Measurements from ENCODE around the gene MVB12A. TPM values are rescaled to one million over a fixed set of nuclear protein-coding genes. Genes with fewer than 3 reads are reported as not detected.

MVB12A gene
- total RNA-seq (58.1 and 63.3 TPM in 2 replicates), polyA plus RNA-seq (88.8 and 109 TPM in 2 replicates), polyA minus RNA-seq (25.8 and 26.0 TPM in 2 replicates), Bru-seq, nascent RNA (percentile 47 among the genes with signal in this experiment), BruChase-seq, experiment 1, labeled RNA remaining after a 6-hour chase (percentile 58 among the genes with signal in this experiment), BruChase-seq, experiment 2, labeled RNA remaining after a 2-hour chase (percentile 55 among the genes with signal in this experiment)
- polyA plus RNA-seq (2011; cell fraction: cytosol; rRNA removed), result 46.9 and 68.5 TPM in 2 replicates
- 55.0 and 67.6 TPM in 2 replicates for polyA plus RNA-seq (2011; cell fraction: nucleus; rRNA removed)
- 29.3 and 44.5 TPM in 2 replicates for polyA plus RNA-seq (2012)
- 34.8 TPM for polyA minus RNA-seq (2011; cell fraction: cytosol; rRNA and poly(A)+ RNA removed)
- 15.8 and 20.5 TPM in 2 replicates for polyA minus RNA-seq (2011; cell fraction: nucleus; rRNA and poly(A)+ RNA removed)
- long read RNA-seq, transcript MVB12A-201 (9 exons, 2,223 nt), result major isoform, 122 of 139 reads
- long read RNA-seq, partial matches to known transcripts, result 4 of 139 reads
- long read RNA-seq, other reads (novel, unspliced or antisense), result 6 of 139 reads

GRCh38 chr19:17419621-17420474 is at the start of gene MVB12A:
Gene MVB12A, plus strand, starts transcription at chr19:17420047. Its CDS starts 89 bp downstream, at chr19:17420136.
- dilution Hi-C loops (cut with MboI; ENCODE audit: extremely low pct_ligation_motif_present, low sequenced_read_pairs) (no loop called here), intact Hi-C loops (cut with micrococcal nuclease) (loop anchor here (1.0 to 2.0 kb wide), 2 partner anchors 25 to 51 kb away; partner anchors contain the start of gene SLC27A1)
- H3K9me3 ChIP-seq (replicated peaks; ENCODE audit: control insufficient read depth, insufficient read depth, low read length), result no peaks in the 10 kb centered on the region
- H3K4me2 ChIP-seq (ENCODE audit: insufficient read depth, low read length), result peak within 1 kb of the TSS; percentile 75
- peak within 1 kb of the TSS; percentile 64 for H3K27ac ChIP-seq (ENCODE audit: insufficient read depth, low read depth, low read length)
- H4K20me1 ChIP-seq (replicated peaks; ENCODE audit: control insufficient read depth, extremely low read depth, insufficient read depth, low read length), result no peaks in the 10 kb centered on the region
- H3K36me3 ChIP-seq (ENCODE audit: control insufficient read depth in 2 of 2, extremely low read depth in 1 of 2, insufficient read depth in 2 of 2, low read length in 2 of 2), result no peaks in the 10 kb centered on the region
- peak within 1 kb of the TSS; percentile 66 to 79 (median 68) for H3K4me3 ChIP-seq (replicated peaks in 1 of 3; ENCODE audit: insufficient read depth in 1 of 3, low read depth in 1 of 3, low read length in 3 of 3)
- peaks cover 14% of the 10 kb centered on the region for H3K4me1 ChIP-seq (ENCODE audit: control insufficient read depth, extremely low read depth, insufficient read depth, low read length)
- no TSS peak for BruUV-seq (replicated peaks)
- TF ChIP-seq POLR2A (IDR thresholded peaks at IDR 0.05; ENCODE audit: low read depth, low read length), result peak; percentile 60
- TF ChIP-seq CTCF (IDR thresholded peaks at IDR 0.05; ENCODE audit: extremely low read depth in 1 of 2, insufficient read depth in 1 of 2, low read depth in 1 of 2, low read length in 2 of 2), result no peak
- peak; percentile 21 for TF ChIP-seq MYC (IDR thresholded peaks at IDR 0.05; ENCODE audit: low read depth, low read length)
- TF ChIP-seq MAX (IDR thresholded peaks at IDR 0.05; ENCODE audit: insufficient read depth, insufficient read length), result peak; percentile 72
- TF ChIP-seq POLR2AphosphoS5 (IDR thresholded peaks at IDR 0.05; ENCODE audit: insufficient read depth, low read depth, low read length), result peak; percentile 69
- no peak for TF ChIP-seq JUN (IDR thresholded peaks at IDR 0.05; ENCODE audit: borderline replicate concordance, insufficient read depth, insufficient read length, low read depth)
- ChIA-PET CTCF (interaction anchor here (0.5 to 1.6 kb wide), 18 partner anchors 10 to 440 kb away, joined by 3 to 12 read pairs (median 4); partner anchors contain the start of genes BST2, CCDC194, DDA1 and MRPL34), POLR2A (interaction anchor here (0.5 to 1.0 kb wide), 4 partner anchors 16 to 860 kb away, joined by 3 to 7 read pairs (median 4); no protein-coding TSS in a partner anchor)
- peak within 1 kb of the TSS; percentile 81 for H2AFZ ChIP-seq (ENCODE audit: low read depth, low read length)
- H3K79me2 ChIP-seq (ENCODE audit: control insufficient read depth, insufficient read depth, low read length), result no peaks in the 10 kb centered on the region
- peak within 1 kb of the TSS; percentile 35 for H3K9ac ChIP-seq (replicated peaks; ENCODE audit: extremely low read depth, insufficient read depth, low read length)
- DNase-seq (ENCODE audit: low read depth, low spot score) (peak; percentile 99), FAIRE-seq (peak; percentile 97)
- H3K9me1 ChIP-seq (replicated peaks; ENCODE audit: control insufficient read depth, extremely low read depth, insufficient read depth, low read length), result no peaks in the 10 kb centered on the region
- H3K27me3 ChIP-seq (ENCODE audit: control insufficient read depth in 2 of 2, insufficient read depth in 2 of 2, low read length in 2 of 2), result no peaks in the 10 kb centered on the region
